OCI-LY3 (cell line): Measurements from ENCODE around the gene ZDHHC6.
A peak's percentile ranks its signal among the peaks of the same experiment; 100 is the strongest.

Source experiments
- H2AFZ ChIP-seq: fragments of 200-600, 300-600 bp; shearing (Covaris generic); 2 replicates; pipeline ENCODE4 v1.6.0; 2014; ENCODE audit warnings: antibody characterized with exemption, low read depth, low read length
- H3K27ac ChIP-seq: fragments of 200-600, 300-600 bp; sonication (generic); 2 replicates; pipeline ENCODE4 v1.5.1; 2014; ENCODE audit warnings: mild to moderate bottlenecking, low read length, moderate library complexity, mixed read lengths
- H3K27me3 ChIP-seq: fragments of 200-600, 300-600 bp; sonication (generic); 2 replicates; pipeline ENCODE4 v1.6.1; 2014; ENCODE audit warnings: low read depth, low read length, mixed read lengths
- H3K36me3 ChIP-seq: fragments of 200-600, 300-600 bp; sonication (generic); replicated peaks from 2 replicates; pipeline ENCODE3; 2014; ENCODE audit warnings: low read depth, low read length, mixed read lengths
- H3K4me1 ChIP-seq: fragments of 300-600, 200-600 bp; sonication (generic); 2 replicates; pipeline ENCODE4 v1.6.1; 2014; ENCODE audit warnings: low read length, mixed read lengths
- H3K4me2 ChIP-seq: fragments of 200-600, 300-600 bp; sonication (generic); 2 replicates; pipeline ENCODE4 v1.6.1; 2014; ENCODE audit warnings: low read length, mixed read lengths
- H3K4me3 ChIP-seq: fragments of 300-600, 200-600 bp; sonication (generic); 2 replicates; pipeline ENCODE4 v1.5.1; 2014; ENCODE audit warnings: antibody characterized with exemption, mild to moderate bottlenecking, low read length, moderate library complexity
- H3K79me2 ChIP-seq: fragments of 300-600, 200-600 bp; shearing (Covaris generic); 2 replicates; pipeline ENCODE4 v1.6.1; 2014; ENCODE audit warnings: mild to moderate bottlenecking, low read length, mixed read lengths
- H3K9ac ChIP-seq: fragments of 300-600, 200-600 bp; shearing (Covaris generic); 2 replicates; pipeline ENCODE4 v1.6.0; 2014; ENCODE audit warnings: mild to moderate bottlenecking, low read length, moderate library complexity
- H3K9me3 ChIP-seq: fragments of 200-600, 300-600 bp; shearing (Covaris generic); 2 replicates; pipeline ENCODE4 v1.6.1; 2014; ENCODE audit warnings: low read length, mixed read lengths; ENCODE audit not compliant: insufficient read depth
- H4K20me1 ChIP-seq: fragments of 200-600, 300-600 bp; sonication (generic); 2 replicates; pipeline ENCODE4 v1.6.1; 2016; ENCODE audit warnings: low read length, mixed read lengths; ENCODE audit not compliant: insufficient read depth
- CTCF ChIP-seq: fragments of 200-600, 300-600 bp; sonication (generic); IDR thresholded peaks from 2 replicates; pipeline ENCODE4 v1.5.1; 2014; ENCODE audit warnings: antibody characterized with exemption, low read length, low read depth
- EZH2phosphoT487 ChIP-seq: fragments of 200-600 bp; shearing (Covaris generic); IDR thresholded peaks from 2 replicates; pipeline ENCODE4 v1.6.1; 2018; ENCODE audit warnings: antibody characterized with exemption, mixed run types, low read depth

Gene ZDHHC6

GRCh38 chr10:112441520-112441919 is 5.2 kb downstream of the ZDHHC6 start:
- no peak overlapping the region for H3K27ac ChIP-seq
- no peak overlapping the region for H3K4me3 ChIP-seq
- H3K4me1 ChIP-seq = peaks cover 6% of the 10 kb centered on the region
- peaks cover 17% of the 10 kb centered on the region for H3K79me2 ChIP-seq
- H3K27me3 ChIP-seq = no peaks in the 10 kb centered on the region
- H3K9me3 ChIP-seq = no peaks in the 10 kb centered on the region
- peaks cover 24% of the 10 kb centered on the region for H3K36me3 ChIP-seq
- H4K20me1 ChIP-seq = no peaks in the 10 kb centered on the region
- no peak for TF ChIP-seq EZH2phosphoT487
- no peak for TF ChIP-seq CTCF
- no peak overlapping the region for H2AFZ ChIP-seq
- no peak overlapping the region for H3K4me2 ChIP-seq
- no peak overlapping the region for H3K9ac ChIP-seq

GRCh38 chr10:112438356-112438755 is 8.4 kb downstream of the ZDHHC6 start:
- Histone ChIP-seq H3K27ac (no peak overlapping the region), H3K27me3 (no peaks in the 10 kb centered on the region), H3K36me3 (peaks cover 22% of the 10 kb centered on the region), H3K4me3 (no peak overlapping the region), H2AFZ (no peak overlapping the region), H3K79me2 (no peaks in the 10 kb centered on the region), H3K4me2 (no peak overlapping the region), H3K9ac (no peak overlapping the region), H4K20me1 (no peaks in the 10 kb centered on the region), H3K4me1 (no peaks in the 10 kb centered on the region), H3K9me3 (no peaks in the 10 kb centered on the region)
- TF ChIP-seq CTCF (no peak), EZH2phosphoT487 (no peak)

GRCh38 chr10:112434988-112435619 is 11.6 kb downstream of the ZDHHC6 start:
- no peaks in the 10 kb centered on the region for H4K20me1 ChIP-seq
- H3K4me1 ChIP-seq = no peaks in the 10 kb centered on the region
- no peak overlapping the region for H3K9ac ChIP-seq
- H3K9me3 ChIP-seq = no peaks in the 10 kb centered on the region
- no peak overlapping the region for H3K27ac ChIP-seq
- H3K27me3 ChIP-seq = no peaks in the 10 kb centered on the region
- no peaks in the 10 kb centered on the region for H3K79me2 ChIP-seq
- peaks cover 25% of the 10 kb centered on the region for H3K36me3 ChIP-seq
- TF ChIP-seq EZH2phosphoT487 = no peak
- TF ChIP-seq CTCF = peak; percentile 40
- no peak overlapping the region for H2AFZ ChIP-seq
- no peak overlapping the region for H3K4me3 ChIP-seq
- H3K4me2 ChIP-seq = no peak overlapping the region

GRCh38 chr10:112433136-112433535 is 13.6 kb downstream of the ZDHHC6 start:
- Histone ChIP-seq H3K27ac (no peak overlapping the region), H3K4me2 (no peak overlapping the region), H4K20me1 (no peaks in the 10 kb centered on the region), H3K4me1 (no peaks in the 10 kb centered on the region), H3K9me3 (no peaks in the 10 kb centered on the region), H3K79me2 (no peaks in the 10 kb centered on the region), H3K36me3 (peaks cover 30% of the 10 kb centered on the region), H3K4me3 (no peak overlapping the region), H3K9ac (no peak overlapping the region), H3K27me3 (no peaks in the 10 kb centered on the region), H2AFZ (no peak overlapping the region)
- TF ChIP-seq EZH2phosphoT487 (no peak), CTCF (no peak)
